Measurements from ENCODE around the gene BLNK.

The BLNK gene

DNA sequence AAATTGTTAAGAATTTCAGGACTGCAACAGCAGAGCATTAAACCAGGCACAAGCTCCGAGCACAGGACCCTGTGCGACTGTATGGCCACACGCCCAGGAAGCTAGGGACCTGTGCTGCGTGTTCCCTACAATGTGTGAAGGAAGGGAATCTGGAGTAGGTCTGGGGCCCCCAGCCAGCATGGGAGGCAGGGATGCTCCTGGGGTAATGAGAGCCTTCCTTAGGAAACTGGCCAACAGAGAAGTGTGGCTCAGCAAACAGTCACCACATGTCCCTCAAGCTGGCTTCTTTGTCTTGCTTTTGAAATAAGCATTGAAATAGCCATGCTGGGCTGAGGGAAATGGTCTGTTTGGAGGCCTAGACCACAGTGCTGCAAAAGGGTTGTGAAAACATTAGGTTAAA is 8.2 kb downstream of the BLNK start:
- no peak for TF ChIP-seq SUZ12 (IDR thresholded peaks at IDR 0.05)
- no peak for TF ChIP-seq ZNF384 (IDR thresholded peaks at IDR 0.05)
- TF ChIP-seq FOXM1 (IDR thresholded peaks at IDR 0.05; ENCODE audit: borderline replicate concordance) = no peak
- no peak for TF ChIP-seq HDGF (IDR thresholded peaks at IDR 0.05; ENCODE audit: borderline replicate concordance)
- no peak for TF ChIP-seq LEF1 (IDR thresholded peaks at IDR 0.05; ENCODE audit: borderline replicate concordance)
- TF ChIP-seq, protein P1, sequence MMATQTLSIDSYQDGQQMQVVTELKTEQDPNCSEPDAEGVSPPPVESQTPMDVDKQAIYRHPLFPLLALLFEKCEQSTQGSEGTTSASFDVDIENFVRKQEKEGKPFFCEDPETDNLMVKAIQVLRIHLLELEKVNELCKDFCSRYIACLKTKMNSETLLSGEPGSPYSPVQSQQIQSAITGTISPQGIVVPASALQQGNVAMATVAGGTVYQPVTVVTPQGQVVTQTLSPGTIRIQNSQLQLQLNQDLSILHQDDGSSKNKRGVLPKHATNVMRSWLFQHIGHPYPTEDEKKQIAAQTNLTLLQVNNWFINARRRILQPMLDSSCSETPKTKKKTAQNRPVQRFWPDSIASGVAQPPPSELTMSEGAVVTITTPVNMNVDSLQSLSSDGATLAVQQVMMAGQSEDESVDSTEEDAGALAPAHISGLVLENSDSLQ (IDR thresholded peaks at IDR 0.05) = no peak
- no peak for TF ChIP-seq BHLHE40 (IDR thresholded peaks at IDR 0.05; ENCODE audit: borderline replicate concordance)
- TF ChIP-seq ARNT (IDR thresholded peaks at IDR 0.05) = no peak
- no peak for TF ChIP-seq CTBP1 (IDR thresholded peaks at IDR 0.05; ENCODE audit: borderline replicate concordance)
- no peak for TF ChIP-seq NFRKB (IDR thresholded peaks at IDR 0.05)
- no peak for TF ChIP-seq TARDBP (IDR thresholded peaks at IDR 0.05)
- no peak for TF ChIP-seq FOXA1 (IDR thresholded peaks at IDR 0.05)
- no peak for TF ChIP-seq L3MBTL2 (conservative IDR thresholded peaks at IDR 0.05)
- ChIA-PET CTCF (no interaction called here), POLR2A (no interaction called here)
- DNase-seq (ENCODE audit: extremely low spot score) = no peak

DNA sequence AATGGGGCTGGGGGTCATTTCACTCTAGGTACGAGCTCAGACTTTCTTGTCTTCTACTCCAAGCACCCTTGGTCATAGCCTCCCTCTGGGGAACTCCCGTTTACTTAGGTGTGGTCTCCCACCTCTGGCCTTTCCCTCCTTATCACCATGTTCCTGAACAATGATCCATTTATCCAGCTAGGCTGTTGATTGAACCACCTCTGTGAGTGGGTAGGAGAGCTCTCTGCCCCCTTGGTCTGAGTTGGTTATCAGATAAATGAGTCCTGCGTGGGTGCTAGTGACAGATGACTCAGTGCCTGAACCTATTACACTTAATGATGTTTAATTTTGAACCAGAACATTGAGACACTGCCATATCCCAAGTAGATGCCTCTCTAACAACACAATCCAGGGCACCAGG is 9.4 kb downstream of the BLNK start:
- CTCF ChIA-PET = no interaction called here
- POLR2A ChIA-PET = no interaction called here
- TF ChIP-seq BHLHE40 (IDR thresholded peaks at IDR 0.05; ENCODE audit: borderline replicate concordance) = no peak
- TF ChIP-seq ARNT (IDR thresholded peaks at IDR 0.05) = no peak
- TF ChIP-seq HDGF (IDR thresholded peaks at IDR 0.05; ENCODE audit: borderline replicate concordance) = no peak
- no peak for DNase-seq (ENCODE audit: extremely low spot score)

DNA sequence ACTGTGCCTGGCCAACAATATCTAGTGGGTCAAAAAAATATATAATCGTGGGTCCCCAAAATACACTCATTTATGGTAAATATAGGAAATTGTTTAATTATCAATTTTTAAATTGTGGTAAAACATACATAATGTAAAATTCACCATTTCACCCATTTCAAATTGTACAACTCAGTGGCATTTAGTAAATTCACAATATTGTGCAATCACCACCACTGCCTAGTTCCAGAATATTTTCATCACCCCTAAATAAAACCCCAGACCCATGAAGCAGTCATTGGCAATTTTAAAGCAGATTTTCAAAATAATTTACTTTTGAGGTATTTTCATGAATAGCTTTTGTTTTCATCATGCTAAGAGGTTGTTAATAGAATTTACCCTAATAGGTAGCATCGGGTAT is 10.2 kb downstream of the BLNK start:
- TF ChIP-seq CTBP1 (IDR thresholded peaks at IDR 0.05; ENCODE audit: borderline replicate concordance) (no peak), HDGF (IDR thresholded peaks at IDR 0.05; ENCODE audit: borderline replicate concordance) (no peak), FOXK2 (IDR thresholded peaks at IDR 0.05) (no peak), SP1 (IDR thresholded peaks at IDR 0.05) (no peak), FOXA1 (IDR thresholded peaks at IDR 0.05) (no peak), NFRKB (IDR thresholded peaks at IDR 0.05) (no peak), ARNT (IDR thresholded peaks at IDR 0.05) (no peak), BHLHE40 (IDR thresholded peaks at IDR 0.05; ENCODE audit: borderline replicate concordance) (no peak), ELF4 (IDR thresholded peaks at IDR 0.05) (no peak), LEF1 (IDR thresholded peaks at IDR 0.05; ENCODE audit: borderline replicate concordance) (no peak), TARDBP (IDR thresholded peaks at IDR 0.05) (no peak), ZNF384 (IDR thresholded peaks at IDR 0.05) (no peak), FOXM1 (IDR thresholded peaks at IDR 0.05; ENCODE audit: borderline replicate concordance) (no peak), L3MBTL2 (conservative IDR thresholded peaks at IDR 0.05) (no peak)
- TF ChIP-seq, protein P1 (IDR thresholded peaks at IDR 0.05) = no peak
- CTCF ChIA-PET = no interaction called here
- POLR2A ChIA-PET = no interaction called here
- DNase-seq (ENCODE audit: extremely low spot score) = no peak

DNA sequence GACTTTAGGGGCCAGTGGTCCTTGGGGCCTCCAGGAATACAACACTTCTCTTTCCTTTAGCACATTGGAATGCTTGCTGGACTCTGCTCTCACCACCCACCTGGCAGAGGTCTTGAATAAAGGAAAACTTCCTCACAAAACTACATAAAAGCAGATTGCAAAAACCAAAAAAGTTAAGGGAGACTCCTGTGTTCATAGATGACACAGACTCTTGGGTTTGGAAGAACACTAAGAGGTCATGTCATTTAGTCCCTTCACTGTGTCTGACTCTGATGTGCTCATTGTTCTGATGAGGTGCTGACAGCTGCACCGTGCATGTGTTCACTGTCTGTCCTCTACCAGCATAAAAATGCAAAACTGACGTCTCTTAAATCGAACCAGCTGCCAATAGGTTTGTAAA is 11.4 kb downstream of the BLNK start:
- DNase-seq (ENCODE audit: extremely low spot score) = no peak

DNA sequence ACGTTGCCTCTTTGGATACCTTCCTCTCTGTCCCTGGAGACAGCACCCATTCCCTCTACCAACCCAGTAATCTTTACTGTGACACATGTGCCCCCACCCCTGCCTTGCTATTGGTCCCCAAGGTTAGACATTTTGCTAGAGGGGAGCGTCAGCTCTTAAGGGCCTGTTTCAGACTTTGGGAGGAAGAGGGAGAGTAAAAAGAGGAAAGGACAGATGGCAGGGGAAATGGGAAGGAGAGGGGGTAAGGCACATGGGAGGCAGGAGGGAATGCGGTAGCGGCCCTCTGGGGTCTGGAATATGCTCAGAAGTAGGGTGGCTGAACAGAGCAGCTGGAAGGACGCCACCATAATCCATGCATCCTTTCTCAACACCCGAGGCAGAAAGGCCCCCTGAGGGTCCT is 12.2 kb downstream of the BLNK start:
- no peak for DNase-seq (ENCODE audit: extremely low spot score)
- TF ChIP-seq, protein P1 (IDR thresholded peaks at IDR 0.05) = no peak
- TF ChIP-seq FOXM1 (IDR thresholded peaks at IDR 0.05; ENCODE audit: borderline replicate concordance) (no peak), SP1 (IDR thresholded peaks at IDR 0.05) (no peak)
- ChIA-PET POLR2A (no interaction called here), CTCF (no interaction called here)

More for the DNA sequence above, 11.4 kb downstream of the BLNK start:
- CTCF ChIA-PET = interaction anchor here (0.9 kb wide), 1 partner anchor 30 kb away, joined by 4 read pairs; no protein-coding TSS in a partner anchor
- POLR2A ChIA-PET = no interaction called here
- no peak for TF ChIP-seq HDGF (IDR thresholded peaks at IDR 0.05; ENCODE audit: borderline replicate concordance)
- no peak for TF ChIP-seq SUZ12 (IDR thresholded peaks at IDR 0.05)
- no peak for TF ChIP-seq LEF1 (IDR thresholded peaks at IDR 0.05; ENCODE audit: borderline replicate concordance)
- TF ChIP-seq FOXM1 (IDR thresholded peaks at IDR 0.05; ENCODE audit: borderline replicate concordance) = no peak
- no peak for TF ChIP-seq ZNF384 (IDR thresholded peaks at IDR 0.05)
- TF ChIP-seq BHLHE40 (IDR thresholded peaks at IDR 0.05; ENCODE audit: borderline replicate concordance) = no peak

DNA sequence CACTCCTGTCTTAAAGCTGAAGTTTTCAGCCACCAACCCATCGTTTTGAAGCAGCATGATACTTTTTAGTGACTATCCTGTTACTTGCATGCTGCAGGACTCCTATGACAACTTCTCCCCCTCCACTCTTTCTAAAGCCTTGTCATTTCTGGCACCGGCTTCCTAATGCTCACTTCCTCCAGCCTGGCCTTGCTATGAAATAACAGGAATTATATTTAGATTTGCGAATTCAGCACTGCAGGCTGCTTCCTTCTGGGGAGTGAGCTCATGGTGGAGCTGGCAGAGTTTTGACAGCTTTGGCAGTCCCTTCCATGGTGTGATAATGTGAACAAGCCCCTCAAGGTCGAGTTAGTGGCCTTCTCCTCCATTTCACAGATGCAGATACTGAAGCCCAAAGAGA is 13.4 kb downstream of the BLNK start:
- no peak for DNase-seq (ENCODE audit: extremely low spot score)
- CTCF ChIA-PET = no interaction called here
- POLR2A ChIA-PET = no interaction called here
- no peak for TF ChIP-seq CTBP1 (IDR thresholded peaks at IDR 0.05; ENCODE audit: borderline replicate concordance)
- no peak for TF ChIP-seq NFRKB (IDR thresholded peaks at IDR 0.05)
- TF ChIP-seq HDGF (IDR thresholded peaks at IDR 0.05; ENCODE audit: borderline replicate concordance) = no peak
- TF ChIP-seq L3MBTL2 (conservative IDR thresholded peaks at IDR 0.05) = no peak
- TF ChIP-seq TARDBP (IDR thresholded peaks at IDR 0.05) = no peak
- TF ChIP-seq ARNT (IDR thresholded peaks at IDR 0.05) = no peak

DNA sequence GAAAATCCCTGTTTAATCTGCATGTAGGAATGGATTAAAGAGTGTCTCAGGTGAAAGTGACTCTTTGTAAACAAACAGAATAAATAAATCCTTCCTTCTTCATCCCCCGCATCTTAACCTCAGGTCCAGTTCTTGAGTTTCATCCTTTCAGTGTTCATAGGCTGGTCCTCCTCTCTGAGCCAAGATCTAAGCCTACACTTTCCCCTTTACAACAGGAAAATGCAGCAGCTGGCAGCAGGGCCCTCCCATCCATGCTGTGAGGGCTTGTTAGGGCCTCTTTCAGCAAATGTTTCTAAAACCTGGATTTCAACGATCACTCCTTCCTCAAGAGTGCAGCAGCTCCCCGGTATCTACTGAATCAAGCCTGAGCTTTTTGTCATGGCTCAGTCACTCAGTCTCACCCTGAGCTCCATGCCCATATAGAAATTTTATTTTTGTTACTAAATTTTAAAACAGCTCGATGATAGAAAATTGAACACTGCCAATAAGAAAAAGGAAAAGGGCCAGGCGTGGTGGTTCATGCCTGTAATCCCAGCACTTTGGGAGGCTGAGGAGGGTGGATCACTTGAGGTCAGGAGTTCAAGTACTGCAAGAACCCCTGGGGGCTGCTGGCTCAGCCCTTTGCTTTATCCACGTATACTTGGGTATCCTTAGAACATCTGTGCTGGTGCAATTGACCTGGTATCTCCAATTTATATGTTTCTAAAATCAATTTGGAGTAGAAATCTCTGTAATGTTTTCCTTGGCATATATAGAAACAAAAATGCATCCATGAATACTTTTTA is 15.6 kb downstream of the BLNK start:
- CTCF ChIA-PET = interaction anchor here (0.7 to 0.8 kb wide), 2 partner anchors 11 to 26 kb away, joined by 3 to 6 read pairs; no protein-coding TSS in a partner anchor
- POLR2A ChIA-PET = no interaction called here
- TF ChIP-seq TARDBP (IDR thresholded peaks at IDR 0.05) (no peak), LEF1 (IDR thresholded peaks at IDR 0.05; ENCODE audit: borderline replicate concordance) (no peak), ZNF384 (IDR thresholded peaks at IDR 0.05) (no peak), BHLHE40 (IDR thresholded peaks at IDR 0.05; ENCODE audit: borderline replicate concordance) (no peak), L3MBTL2 (conservative IDR thresholded peaks at IDR 0.05) (no peak), FOXM1 (IDR thresholded peaks at IDR 0.05; ENCODE audit: borderline replicate concordance) (no peak), ELF4 (IDR thresholded peaks at IDR 0.05) (no peak), CTBP1 (IDR thresholded peaks at IDR 0.05; ENCODE audit: borderline replicate concordance) (no peak), HDGF (IDR thresholded peaks at IDR 0.05; ENCODE audit: borderline replicate concordance) (no peak), FOXK2 (IDR thresholded peaks at IDR 0.05) (no peak), SP1 (IDR thresholded peaks at IDR 0.05) (no peak), SUZ12 (IDR thresholded peaks at IDR 0.05) (no peak), ARNT (IDR thresholded peaks at IDR 0.05) (no peak), FOXA1 (IDR thresholded peaks at IDR 0.05) (no peak), NFRKB (IDR thresholded peaks at IDR 0.05) (no peak)
- TF ChIP-seq, protein P1 (IDR thresholded peaks at IDR 0.05) = no peak
- no peak for DNase-seq (ENCODE audit: extremely low spot score)
